ENCODE results near the gene SLC12A9.

Gene SLC12A9

GRCh38 chr7:100914879-100915447 lies 62.5 kb downstream of the SLC12A9 start:
- FAIRE-seq (no peak), DNase-seq (ENCODE audit: insufficient read length, low spot score) (no peak)
- TF ChIP-seq CTCF (IDR thresholded peaks at IDR 0.05; ENCODE audit: insufficient read depth, missing control alignments): no peak
